ENCODE results near the gene PON3. TPM values are rescaled to one million over a fixed set of nuclear protein-coding genes. Genes with fewer than 3 reads are reported as not detected.

Gene PON3
- total and polyA plus RNA-seq, 2 of the 13 experiments (the other 11 are each of a cell fraction or from before 2014, with no cell fraction given): 23.6 to 37.8 TPM

- Histone ChIP-seq H3K9ac (ENCODE audit: insufficient read depth, low read depth, low read length) (no peak overlapping the region), H3K79me2 (ENCODE audit: insufficient read depth, low read length) (no peaks in the 10 kb centered on the region), H3K27me3 (ENCODE audit: control insufficient read depth in 1 of 2, insufficient read depth in 2 of 2, low read length in 2 of 2) (no peaks in the 10 kb centered on the region), H3K4me2 (ENCODE audit: low read depth, low read length) (no peak overlapping the region), H3K36me3 (replicated peaks in 1 of 2; ENCODE audit: control insufficient read depth in 1 of 2, insufficient read depth in 2 of 2, low read length in 2 of 2) (no peaks in the 10 kb centered on the region), H3K9me3 (ENCODE audit: low read length) (no peaks in the 10 kb centered on the region), H3K27ac (ENCODE audit: extremely low read length, insufficient read depth, low read length) (no peak overlapping the region), H3K4me1 (ENCODE audit: insufficient read depth, low read length) (no peaks in the 10 kb centered on the region), H4K20me1 (ENCODE audit: insufficient read depth, low read length) (no peaks in the 10 kb centered on the region), H3K4me3 (replicated peaks in 1 of 3; ENCODE audit: insufficient read depth in 1 of 3, low read depth in 2 of 3, low read length in 3 of 3) (no peak overlapping the region), H2AFZ (ENCODE audit: low read length) (no peak overlapping the region)
- no peak for FAIRE-seq
- intact Hi-C loops (cut with micrococcal nuclease; ENCODE audit: unreplicated experiment) (no loop called here), in situ Hi-C loops (cut with HindIII; ENCODE audit: extremely low pct_ligation_motif_present, low pct_unique_long_range_greater_than_20kb) (no loop called here)
- ATAC-seq: no peak
- WGBS (ENCODE audit: low lambda C conversion rate): 61% methylated on average over 2 of the region's 2 CpGs
- no peak for DNase-seq (ENCODE audit: low spot score)
- ChIA-PET POLR2A (no interaction called here), CTCF (ENCODE audit: low intra/inter-chr PET ratio, low total read pairs) (no interaction called here)
- TF ChIP-seq KDM1A (CRISPR knock-in tag; IDR thresholded peaks at IDR 0.05) (no peak), MAFG (CRISPR knock-in tag; IDR thresholded peaks at IDR 0.05) (no peak), MTF1 (CRISPR knock-in tag; IDR thresholded peaks at IDR 0.05) (no peak), ZNF7 (CRISPR knock-in tag; IDR thresholded peaks at IDR 0.05) (no peak), HMGXB4 (CRISPR knock-in tag; IDR thresholded peaks at IDR 0.05; ENCODE audit: borderline replicate concordance in 1 of 2, low read depth in 1 of 2) (no peak), ZNF562 (CRISPR knock-in tag; IDR thresholded peaks at IDR 0.05; ENCODE audit: borderline replicate concordance) (no peak), FUBP1 (CRISPR knock-in tag; IDR thresholded peaks at IDR 0.05; ENCODE audit: borderline replicate concordance) (no peak)
- TF ChIP-seq, protein P1, sequence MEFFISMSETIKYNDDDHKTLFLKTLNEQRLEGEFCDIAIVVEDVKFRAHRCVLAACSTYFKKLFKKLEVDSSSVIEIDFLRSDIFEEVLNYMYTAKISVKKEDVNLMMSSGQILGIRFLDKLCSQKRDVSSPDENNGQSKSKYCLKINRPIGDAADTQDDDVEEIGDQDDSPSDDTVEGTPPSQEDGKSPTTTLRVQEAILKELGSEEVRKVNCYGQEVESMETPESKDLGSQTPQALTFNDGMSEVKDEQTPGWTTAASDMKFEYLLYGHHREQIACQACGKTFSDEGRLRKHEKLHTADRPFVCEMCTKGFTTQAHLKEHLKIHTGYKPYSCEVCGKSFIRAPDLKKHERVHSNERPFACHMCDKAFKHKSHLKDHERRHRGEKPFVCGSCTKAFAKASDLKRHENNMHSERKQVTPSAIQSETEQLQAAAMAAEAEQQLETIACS (CRISPR knock-in tag; IDR thresholded peaks at IDR 0.05): no peak
- no TSS peak for BruUV-seq (replicated peaks)
Observed at GRCh38 chr7:95311389-95311788, 84.8 kb downstream of the PON3 start.

Data from HepG2 (cell line).